G401 (cell line): ENCODE data around the gene PLXNA2. TPM values are rescaled to one million over a fixed set of nuclear protein-coding genes. Genes with fewer than 3 reads are reported as not detected.

ENCODE experiments used
- DNase-seq: peaks from one replicate; pipeline ENCODE4 v3.0.0-alpha.2; 2015; ENCODE audit warnings: low spot score
- in situ Hi-C: cut with HindIII; loops from 2 replicates; pipeline ENCODE4 v1.10.0; 2016; ENCODE audit warnings: low sequenced_read_pairs, mixed read lengths
- total RNA-seq: library from RNA; depleted of rRNA; stranded (reverse); fragments of >200 nt; shearing (Covaris generic); gene quantifications from 2 replicates; pipeline ENCODE4 v1.2.3, GENCODE V29; 2014

PLXNA2 gene
- total RNA-seq, 1 experiment from 2014 or later, result 0.92 TPM

- in situ Hi-C loops, result no loop called here
- peak; percentile 94 for DNase-seq
Observed at GRCh38 chr1:208245185-208245705, 1.1 kb upstream of the PLXNA2 start.

- peak; percentile 21 for DNase-seq
Observed at GRCh38 chr1:208243527-208243966, 637 bp downstream of the PLXNA2 start.

GRCh38 chr1:208242941-208243526, 1.1 kb downstream of the PLXNA2 start:
- in situ Hi-C loops, result no loop called here

More at GRCh38 chr1:208243527-208243966, 637 bp downstream of the PLXNA2 start:
- in situ Hi-C loops, result no loop called here

GRCh38 chr1:208242146-208242545, 2.0 kb downstream of the PLXNA2 start:
- in situ Hi-C loops, result no loop called here
- DNase-seq, result peak; percentile 48

More at GRCh38 chr1:208242941-208243526, 1.1 kb downstream of the PLXNA2 start:
- peak; percentile 59 for DNase-seq

GRCh38 chr1:208241512-208241911, 2.7 kb downstream of the PLXNA2 start:
- peak; percentile 47 for DNase-seq
- in situ Hi-C loops, result no loop called here

GRCh38 chr1:208240662-208241355, 3.4 kb downstream of the PLXNA2 start:
- in situ Hi-C loops, result no loop called here
- no peak for DNase-seq

GRCh38 chr1:208239473-208240381, 4.5 kb downstream of the PLXNA2 start:
- peak; percentile 54 for DNase-seq
- in situ Hi-C loops, result no loop called here

GRCh38 chr1:208238710-208239472, 5.3 kb downstream of the PLXNA2 start:
- in situ Hi-C loops, result no loop called here
- peak; percentile 82 for DNase-seq

- in situ Hi-C loops, result no loop called here
Observed at GRCh38 chr1:208237241-208237640, 6.9 kb downstream of the PLXNA2 start.

GRCh38 chr1:208235982-208236761, 8.0 kb downstream of the PLXNA2 start:
- in situ Hi-C loops, result no loop called here
- no peak for DNase-seq

More at GRCh38 chr1:208237241-208237640, 6.9 kb downstream of the PLXNA2 start:
- DNase-seq, result no peak

- DNase-seq, result no peak
- in situ Hi-C loops, result no loop called here
Observed at GRCh38 chr1:208235356-208235981, 8.7 kb downstream of the PLXNA2 start.

GRCh38 chr1:208234721-208235120, 9.5 kb downstream of the PLXNA2 start:
- in situ Hi-C loops, result no loop called here
- DNase-seq, result no peak

- in situ Hi-C loops, result no loop called here
- DNase-seq, result no peak
Observed at GRCh38 chr1:208233978-208234377, 10.2 kb downstream of the PLXNA2 start.

GRCh38 chr1:208233546-208233945, 10.6 kb downstream of the PLXNA2 start:
- in situ Hi-C loops, result no loop called here
- peak; percentile 55 for DNase-seq

GRCh38 chr1:208232662-208233038, 11.5 kb downstream of the PLXNA2 start:
- in situ Hi-C loops, result no loop called here

GRCh38 chr1:208231881-208232661, 12.1 kb downstream of the PLXNA2 start:
- in situ Hi-C loops, result no loop called here
- DNase-seq, result no peak

More at GRCh38 chr1:208232662-208233038, 11.5 kb downstream of the PLXNA2 start:
- no peak for DNase-seq
